Measurements from ENCODE around the gene ARL15. TPM values are rescaled to one million over a fixed set of nuclear protein-coding genes. Genes with fewer than 3 reads are reported as not detected.

ARL15 gene
- total and polyA plus RNA-seq, 5 donors from 2014 or later, result 16.5 to 27.7 (median 19.1) TPM

DNA sequence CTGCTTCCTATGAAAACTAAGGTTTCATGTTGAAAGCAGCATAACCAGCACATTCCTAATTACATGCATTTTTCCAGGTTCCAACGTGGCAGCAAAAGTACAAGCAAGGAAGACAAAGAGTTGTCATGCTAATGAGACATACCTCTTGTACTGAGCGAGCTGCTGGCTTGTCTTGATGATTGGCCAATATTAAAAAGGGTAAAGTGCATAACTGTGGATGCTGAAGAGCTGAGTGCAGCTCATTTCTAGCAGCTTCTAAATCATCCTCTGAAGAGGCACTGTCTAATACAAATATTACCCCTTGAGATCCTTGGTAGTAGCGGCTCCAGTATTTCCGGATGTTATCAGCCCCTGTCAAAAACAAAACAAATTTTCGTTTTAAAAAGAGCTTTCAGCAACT lies 197.3 kb downstream of the ARL15 start:
- H3K9me3 Mint-ChIP-seq, result no peaks in the 10 kb centered on the region
- H3K27me3 Mint-ChIP-seq, result no peaks in the 10 kb centered on the region
- Histone ChIP-seq H3K4me3 (ENCODE audit: low read depth, low read length) (no peak overlapping the region), H3K4me1 (ENCODE audit: control insufficient read depth, insufficient read depth, low read length, poor library complexity, severe bottlenecking) (no peaks in the 10 kb centered on the region), H3K9me3 (ENCODE audit: control insufficient read depth in 2 of 2, low read length in 2 of 2) (no peaks in the 10 kb centered on the region), H3K27me3 (ENCODE audit: control insufficient read depth, insufficient read depth, low read length) (no peaks in the 10 kb centered on the region), H3K27ac (ENCODE audit: insufficient read depth, low read length, poor library complexity, severe bottlenecking) (no peak overlapping the region), H3K36me3 (ENCODE audit: control insufficient read depth, insufficient read depth, low read length) (no peaks in the 10 kb centered on the region)
- no peak for ATAC-seq (ENCODE audit: low read depth in 2 of 2)
- no peak overlapping the region for H3K4me3 Mint-ChIP-seq
- no peak overlapping the region for H3K27ac Mint-ChIP-seq
- H3K36me3 Mint-ChIP-seq, result peaks cover 18% of the 10 kb centered on the region
- no peak for DNase-seq
- peaks cover 2 to 7% (median 3%) of the 10 kb centered on the region in 4 donors for H3K4me1 Mint-ChIP-seq

DNA sequence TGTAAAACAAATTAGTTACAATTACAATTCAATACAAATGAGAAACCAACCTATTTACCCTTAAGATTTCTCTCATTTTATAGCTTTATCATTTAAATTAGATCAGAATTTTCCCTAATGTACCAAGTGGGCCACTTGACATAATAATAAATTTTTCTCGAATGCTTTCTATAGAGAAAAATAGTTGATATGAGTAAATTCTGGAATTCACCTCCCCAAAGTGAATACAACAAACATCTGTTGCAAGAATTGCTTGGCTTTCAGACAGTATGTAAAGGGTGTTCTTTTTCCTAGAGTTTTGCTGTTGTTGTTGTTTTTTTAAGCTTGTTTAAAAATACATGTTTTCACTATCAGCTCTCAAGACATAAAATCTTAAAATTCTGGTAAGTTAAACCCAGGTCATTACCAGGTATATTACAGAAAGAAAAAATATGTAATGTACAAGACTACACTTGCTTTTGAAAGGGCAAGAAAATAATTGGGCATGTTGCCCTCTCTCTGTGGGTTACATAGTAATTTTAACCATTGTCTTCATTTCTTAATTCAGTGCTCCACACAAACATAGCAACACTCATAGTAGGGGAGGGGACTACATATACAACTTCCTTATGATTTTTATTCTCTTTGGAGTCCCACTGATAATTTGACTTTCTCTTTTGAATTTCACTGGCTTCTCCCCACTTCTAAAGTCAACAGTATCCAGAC lies 200.6 kb downstream of the ARL15 start:
- Mint-ChIP-seq H3K4me1 (peaks cover 0 to 7% (median 0%) of the 10 kb centered on the region in 4 donors), H3K9me3 (no peaks in the 10 kb centered on the region), H3K27me3 (no peaks in the 10 kb centered on the region), H3K27ac (no peak overlapping the region), H3K4me3 (no peak overlapping the region), H3K36me3 (peaks cover 34% of the 10 kb centered on the region)
- Histone ChIP-seq H3K36me3 (ENCODE audit: control insufficient read depth, insufficient read depth, low read length) (no peaks in the 10 kb centered on the region), H3K4me3 (ENCODE audit: low read depth, low read length) (no peak overlapping the region), H3K4me1 (ENCODE audit: control insufficient read depth, insufficient read depth, low read length, poor library complexity, severe bottlenecking) (no peaks in the 10 kb centered on the region), H3K27me3 (ENCODE audit: control insufficient read depth, insufficient read depth, low read length) (no peaks in the 10 kb centered on the region), H3K27ac (ENCODE audit: insufficient read depth, low read length, poor library complexity, severe bottlenecking) (no peak overlapping the region), H3K9me3 (ENCODE audit: control insufficient read depth in 2 of 2, low read length in 2 of 2) (no peaks in the 10 kb centered on the region)
- ATAC-seq (ENCODE audit: low read depth in 2 of 2) (no peak), DNase-seq (no peak)

DNA sequence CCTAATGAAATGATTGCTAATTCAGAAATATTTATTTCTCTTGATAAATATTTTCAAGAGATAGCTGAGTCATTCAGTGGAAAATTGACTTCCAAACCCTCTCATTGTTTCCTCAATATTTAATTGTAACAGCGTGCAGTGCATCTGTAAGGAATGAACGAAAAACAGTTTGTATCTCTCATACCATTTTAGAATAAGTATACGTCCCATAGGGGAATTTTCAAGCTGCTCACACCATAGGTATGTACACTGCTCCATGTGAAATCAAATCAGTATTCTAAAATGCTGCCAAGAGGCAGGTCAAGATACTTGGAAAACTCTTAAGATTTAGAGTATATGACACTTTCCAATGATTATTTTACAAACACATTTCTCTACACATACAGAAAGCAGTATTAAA lies 202.2 kb downstream of the ARL15 start:
- Histone ChIP-seq H3K27me3 (ENCODE audit: control insufficient read depth, insufficient read depth, low read length) (no peaks in the 10 kb centered on the region), H3K36me3 (ENCODE audit: control insufficient read depth, insufficient read depth, low read length) (no peaks in the 10 kb centered on the region), H3K9me3 (ENCODE audit: control insufficient read depth in 2 of 2, low read length in 2 of 2) (no peaks in the 10 kb centered on the region), H3K4me3 (ENCODE audit: low read depth, low read length) (no peak overlapping the region), H3K4me1 (ENCODE audit: control insufficient read depth, insufficient read depth, low read length, poor library complexity, severe bottlenecking) (no peaks in the 10 kb centered on the region), H3K27ac (ENCODE audit: insufficient read depth, low read length, poor library complexity, severe bottlenecking) (no peak overlapping the region)
- H3K27ac Mint-ChIP-seq, result no peak overlapping the region
- H3K4me1 Mint-ChIP-seq, result peaks cover 0 to 7% (median 0%) of the 10 kb centered on the region in 4 donors
- no peak overlapping the region for H3K4me3 Mint-ChIP-seq
- ATAC-seq (ENCODE audit: low read depth in 2 of 2) (no peak), DNase-seq (no peak)
- no peaks in the 10 kb centered on the region for H3K9me3 Mint-ChIP-seq
- peaks cover 29% of the 10 kb centered on the region for H3K36me3 Mint-ChIP-seq
- H3K27me3 Mint-ChIP-seq, result no peaks in the 10 kb centered on the region

DNA sequence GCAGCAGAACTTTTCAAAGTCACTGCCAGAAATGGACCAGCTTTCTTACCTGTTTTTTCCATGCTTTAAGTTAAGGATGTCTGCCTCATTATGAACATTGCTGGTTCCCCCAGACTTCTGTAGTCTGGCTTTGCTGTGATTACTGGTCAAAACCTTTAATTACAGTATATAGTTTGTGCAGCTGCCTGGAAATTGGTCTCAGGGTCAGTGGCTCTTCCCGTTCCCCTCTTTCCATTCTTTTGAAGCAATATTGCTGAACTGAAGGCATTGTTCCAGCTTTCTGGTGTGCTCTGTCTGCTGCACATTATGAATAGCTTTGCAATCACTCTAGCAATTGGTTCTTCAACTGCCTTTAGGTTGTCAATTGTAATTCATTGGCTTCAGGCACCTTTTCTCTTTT lies 206.5 kb downstream of the ARL15 start:
- no peak overlapping the region for H3K4me3 Mint-ChIP-seq
- DNase-seq, result no peak
- peaks cover 0 to 14% (median 0%) of the 10 kb centered on the region in 4 donors for H3K4me1 Mint-ChIP-seq
- H3K27me3 Mint-ChIP-seq, result no peaks in the 10 kb centered on the region
- no peaks in the 10 kb centered on the region for H3K36me3 ChIP-seq (ENCODE audit: control insufficient read depth, insufficient read depth, low read length)
- H3K4me1 ChIP-seq (ENCODE audit: control insufficient read depth, insufficient read depth, low read length, poor library complexity, severe bottlenecking), result no peaks in the 10 kb centered on the region
- peaks cover 20% of the 10 kb centered on the region for H3K36me3 Mint-ChIP-seq
- no peak overlapping the region for H3K4me3 ChIP-seq (ENCODE audit: low read depth, low read length)
- H3K27ac Mint-ChIP-seq, result no peak overlapping the region
- H3K9me3 ChIP-seq (ENCODE audit: control insufficient read depth in 2 of 2, low read length in 2 of 2), result no peaks in the 10 kb centered on the region
- no peaks in the 10 kb centered on the region for H3K27me3 ChIP-seq (ENCODE audit: control insufficient read depth, insufficient read depth, low read length)
- peaks cover 0 to 1% (median 0%) of the 10 kb centered on the region in 7 donors for H3K9me3 Mint-ChIP-seq
- no peak overlapping the region for H3K27ac ChIP-seq (ENCODE audit: insufficient read depth, low read length, poor library complexity, severe bottlenecking)
- no peak for ATAC-seq (ENCODE audit: low read depth in 2 of 2)

DNA sequence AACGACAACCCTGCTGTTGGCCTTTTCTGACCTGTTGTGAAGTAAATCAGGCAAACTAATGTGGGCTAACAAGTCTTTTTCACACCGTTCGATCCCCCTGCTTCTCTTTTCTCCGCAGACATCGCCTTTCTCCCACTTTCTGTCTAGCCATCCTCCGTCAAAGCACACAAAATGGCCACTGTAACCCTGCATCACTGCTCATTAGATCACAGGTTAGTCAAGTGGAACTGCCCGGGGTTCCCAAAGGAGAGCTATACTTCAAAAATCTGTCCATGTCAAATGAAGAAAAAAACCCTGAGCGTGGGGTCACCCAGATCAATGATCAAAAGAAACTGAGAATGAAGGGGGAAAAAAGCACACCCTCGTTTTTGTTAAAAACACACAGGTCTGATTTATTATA lies 212.1 kb downstream of the ARL15 start:
- Histone ChIP-seq H3K4me3 (ENCODE audit: low read depth, low read length) (no peak overlapping the region), H3K4me1 (ENCODE audit: control insufficient read depth, insufficient read depth, low read length, poor library complexity, severe bottlenecking) (no peaks in the 10 kb centered on the region), H3K27me3 (ENCODE audit: control insufficient read depth, insufficient read depth, low read length) (no peaks in the 10 kb centered on the region), H3K36me3 (ENCODE audit: control insufficient read depth, insufficient read depth, low read length) (no peaks in the 10 kb centered on the region), H3K27ac (ENCODE audit: insufficient read depth, low read length, poor library complexity, severe bottlenecking) (no peak overlapping the region), H3K9me3 (ENCODE audit: control insufficient read depth in 2 of 2, low read length in 2 of 2) (no peaks in the 10 kb centered on the region)
- H3K27me3 Mint-ChIP-seq, result no peaks in the 10 kb centered on the region
- no peak for DNase-seq
- H3K9me3 Mint-ChIP-seq, result peaks cover 0 to 1% (median 0%) of the 10 kb centered on the region in 7 donors
- peaks cover 2% of the 10 kb centered on the region for H3K36me3 Mint-ChIP-seq
- no peak overlapping the region for H3K4me3 Mint-ChIP-seq
- H3K4me1 Mint-ChIP-seq, result peaks cover 0 to 6% (median 0%) of the 10 kb centered on the region in 4 donors
- no peak for ATAC-seq (ENCODE audit: low read depth in 2 of 2)
- no peak overlapping the region for H3K27ac Mint-ChIP-seq

DNA sequence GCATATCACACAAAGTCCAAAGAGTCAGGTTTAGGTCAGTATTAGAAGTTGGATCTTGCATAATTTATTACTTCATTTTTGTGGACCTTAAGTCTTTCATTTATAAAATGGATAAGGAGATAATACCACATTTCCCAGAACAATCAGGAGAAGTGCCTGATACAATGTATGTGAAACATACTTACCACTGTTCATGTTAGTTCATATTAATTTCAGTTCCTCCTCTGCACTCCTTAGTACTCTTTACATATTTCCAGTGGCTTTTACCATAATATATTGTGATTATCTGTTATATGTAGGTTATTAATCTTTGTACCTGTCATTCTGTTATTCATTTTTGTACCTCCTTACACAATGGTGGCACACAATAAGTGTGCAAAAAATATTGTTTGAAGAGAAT lies 214.4 kb downstream of the ARL15 start:
- ATAC-seq (ENCODE audit: low read depth in 2 of 2) (no peak), DNase-seq (no peak)
- Histone ChIP-seq H3K27ac (ENCODE audit: insufficient read depth, low read length, poor library complexity, severe bottlenecking) (no peak overlapping the region), H3K36me3 (ENCODE audit: control insufficient read depth, insufficient read depth, low read length) (no peaks in the 10 kb centered on the region), H3K27me3 (ENCODE audit: control insufficient read depth, insufficient read depth, low read length) (no peaks in the 10 kb centered on the region), H3K4me3 (ENCODE audit: low read depth, low read length) (no peak overlapping the region), H3K9me3 (ENCODE audit: control insufficient read depth in 2 of 2, low read length in 2 of 2) (no peaks in the 10 kb centered on the region), H3K4me1 (ENCODE audit: control insufficient read depth, insufficient read depth, low read length, poor library complexity, severe bottlenecking) (no peaks in the 10 kb centered on the region)
- Mint-ChIP-seq H3K27me3 (no peaks in the 10 kb centered on the region), H3K27ac (no peak overlapping the region), H3K4me3 (no peak overlapping the region), H3K36me3 (peaks cover 8% of the 10 kb centered on the region), H3K9me3 (no peaks in the 10 kb centered on the region), H3K4me1 (peaks cover 0 to 4% (median 0%) of the 10 kb centered on the region in 4 donors)

DNA sequence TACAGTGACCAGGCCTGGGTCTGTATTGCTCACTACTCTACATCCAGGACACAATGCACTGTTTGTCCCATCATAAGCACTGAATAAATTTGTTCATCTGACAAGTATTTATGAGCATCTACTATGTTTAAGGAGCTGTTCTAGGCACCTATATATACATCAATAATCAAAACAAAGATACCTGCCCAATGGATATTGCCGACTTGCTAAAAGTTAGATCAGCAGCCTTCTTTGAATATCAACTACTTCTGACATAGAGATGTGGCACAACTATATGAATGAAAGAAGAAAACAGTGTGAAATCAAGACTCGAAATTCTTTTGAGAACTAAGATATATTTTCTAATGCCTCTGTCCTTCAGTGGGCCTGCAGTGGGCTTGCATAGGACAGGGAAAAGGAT lies 215.7 kb downstream of the ARL15 start:
- peaks cover 0 to 4% (median 0%) of the 10 kb centered on the region in 4 donors for H3K4me1 Mint-ChIP-seq
- DNase-seq (no peak), ATAC-seq (ENCODE audit: low read depth in 2 of 2) (no peak)
- Histone ChIP-seq H3K9me3 (ENCODE audit: control insufficient read depth in 2 of 2, low read length in 2 of 2) (no peaks in the 10 kb centered on the region), H3K4me3 (ENCODE audit: low read depth, low read length) (no peak overlapping the region), H3K27ac (ENCODE audit: insufficient read depth, low read length, poor library complexity, severe bottlenecking) (no peak overlapping the region), H3K27me3 (ENCODE audit: control insufficient read depth, insufficient read depth, low read length) (no peaks in the 10 kb centered on the region), H3K36me3 (ENCODE audit: control insufficient read depth, insufficient read depth, low read length) (no peaks in the 10 kb centered on the region), H3K4me1 (ENCODE audit: control insufficient read depth, insufficient read depth, low read length, poor library complexity, severe bottlenecking) (no peaks in the 10 kb centered on the region)
- H3K9me3 Mint-ChIP-seq, result no peaks in the 10 kb centered on the region
- no peak overlapping the region for H3K27ac Mint-ChIP-seq
- H3K4me3 Mint-ChIP-seq, result no peak overlapping the region
- H3K27me3 Mint-ChIP-seq, result no peaks in the 10 kb centered on the region
- peaks cover 8% of the 10 kb centered on the region for H3K36me3 Mint-ChIP-seq

DNA sequence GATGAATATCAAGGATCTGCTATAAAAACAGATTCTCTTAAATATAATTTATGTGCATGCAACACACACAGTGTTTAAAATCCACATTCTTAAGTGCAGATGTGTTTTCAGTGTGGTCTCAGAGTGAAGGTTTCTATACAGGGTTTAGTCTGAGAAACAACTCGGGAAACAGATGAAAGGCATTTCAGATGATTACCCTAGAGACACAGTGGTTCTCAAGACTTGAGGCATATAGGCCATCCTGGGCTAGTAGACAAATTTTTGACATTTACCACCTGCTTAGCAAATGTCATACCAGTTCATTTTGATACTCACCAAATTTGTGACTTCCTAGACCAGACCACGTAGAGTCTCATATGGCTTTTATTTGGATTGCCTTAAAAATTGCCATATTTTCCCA lies 216.5 kb downstream of the ARL15 start:
- Mint-ChIP-seq H3K9me3 (no peaks in the 10 kb centered on the region), H3K4me1 (peaks cover 0 to 4% (median 0%) of the 10 kb centered on the region in 4 donors), H3K4me3 (no peak overlapping the region), H3K36me3 (peaks cover 10% of the 10 kb centered on the region), H3K27ac (no peak overlapping the region), H3K27me3 (no peaks in the 10 kb centered on the region)
- no peak overlapping the region for H3K4me3 ChIP-seq (ENCODE audit: low read depth, low read length)
- ATAC-seq (ENCODE audit: low read depth in 2 of 2) (no peak), DNase-seq (no peak)
- no peak overlapping the region for H3K27ac ChIP-seq (ENCODE audit: insufficient read depth, low read length, poor library complexity, severe bottlenecking)
- H3K27me3 ChIP-seq (ENCODE audit: control insufficient read depth, insufficient read depth, low read length), result no peaks in the 10 kb centered on the region
- H3K4me1 ChIP-seq (ENCODE audit: control insufficient read depth, insufficient read depth, low read length, poor library complexity, severe bottlenecking), result no peaks in the 10 kb centered on the region
- H3K9me3 ChIP-seq (ENCODE audit: control insufficient read depth in 2 of 2, low read length in 2 of 2), result no peaks in the 10 kb centered on the region
- H3K36me3 ChIP-seq (ENCODE audit: control insufficient read depth, insufficient read depth, low read length), result no peaks in the 10 kb centered on the region
